Fibroblast of the aortic adventitia (primary cell): ENCODE measurements around the gene DCC. TPM values are rescaled to one million over a fixed set of nuclear protein-coding genes. Genes with fewer than 3 reads are reported as not detected.

ENCODE experiments used
- DNase-seq: peaks from one replicate; pipeline ENCODE4 v3.0.0-alpha.2; 2010; ENCODE audit warnings: low read depth
- H3K4me3 ChIP-seq: 2 replicates; pipeline ENCODE4 v1.5.1; 2011; ENCODE audit warnings: low read depth, mild to moderate bottlenecking, control low read depth, low read length, moderate library complexity
- CTCF ChIP-seq: IDR thresholded peaks from 2 replicates; pipeline ENCODE4 v1.5.1; 2011; ENCODE audit warnings: mild to moderate bottlenecking, low read length, control low read depth, inconsistent platforms; ENCODE audit not compliant: insufficient read depth
- total RNA-seq: library from RNA; depleted of rRNA; stranded (reverse); fragments of >200 nt; gene quantifications from 2 replicates; pipeline ENCODE4 v1.2.3, GENCODE V29; 2012; ENCODE audit warnings: low replicate concordance

The DCC gene
- total RNA-seq, 1 donor: 0.09 TPM

GRCh38 chr18:52340406-52341102 lies 557 bp downstream of the DCC start:
- no peak for DNase-seq
- H3K4me3 ChIP-seq: no peak overlapping the region
- TF ChIP-seq CTCF: no peak

- no peak overlapping the region for H3K4me3 ChIP-seq
- TF ChIP-seq CTCF: no peak
- DNase-seq: no peak
These were observed 1.1 kb downstream of the DCC start for GRCh38 chr18:52341103-52341432.

GRCh38 chr18:52341608-52342381 lies 1.8 kb downstream of the DCC start:
- DNase-seq: no peak
- H3K4me3 ChIP-seq: no peak overlapping the region
- TF ChIP-seq CTCF: no peak

DNA sequence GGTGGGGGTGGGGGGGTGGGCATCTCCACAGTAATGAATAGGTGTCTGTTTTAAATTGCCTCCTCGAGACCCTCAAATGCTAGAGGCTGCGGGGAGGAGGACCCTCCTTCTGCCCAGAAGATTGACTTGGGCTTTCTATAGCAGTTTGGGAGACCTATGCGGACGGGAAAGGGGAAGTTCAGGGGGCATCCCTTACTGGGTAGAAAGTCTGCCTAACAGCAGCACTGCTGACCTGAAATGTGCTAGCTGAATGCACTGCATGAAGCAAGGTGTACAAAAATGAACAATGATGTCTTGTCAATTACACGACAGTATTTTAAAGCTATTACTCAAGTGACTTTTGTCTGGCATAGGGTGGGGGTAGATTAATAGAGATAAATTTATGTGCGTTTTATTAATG lies 2.5 kb downstream of the DCC start:
- no peak for DNase-seq
- no peak for TF ChIP-seq CTCF
- H3K4me3 ChIP-seq: no peak overlapping the region

GRCh38 chr18:52343138-52343537 lies 3.1 kb downstream of the DCC start:
- TF ChIP-seq CTCF: no peak
- no peak for DNase-seq
- H3K4me3 ChIP-seq: no peak overlapping the region

GRCh38 chr18:52343731-52344340 lies 3.8 kb downstream of the DCC start:
- TF ChIP-seq CTCF: no peak
- no peak for DNase-seq
- H3K4me3 ChIP-seq: no peak overlapping the region
